Stimulated activated CD4-positive, alpha-beta T cell treated with anti-CD3 and anti-CD28 coated beads, Interleukin-1b, Interleukin-23, amount 100 ng/mL, for 4 hours (primary cell): ENCODE results near the gene DTWD2.
"Not testable (repeated sequence)": the region's sequence is repeated elsewhere in the genome, so short reads cannot be mapped to it uniquely, and the experiment has no call there.

Source experiments
- DNase-seq, 2 donors: peaks; one replicate each; pipeline ENCODE4 v3.0.0-alpha.2; 2020; ENCODE audit warnings: low read depth in 2 of 2

DTWD2 gene

GRCh38 chr5:118996098-118996497, 7.8 kb upstream of the DTWD2 start:
- no peak for DNase-seq

GRCh38 chr5:118994595-118994994, 6.2 kb upstream of the DTWD2 start:
- no peak for DNase-seq

- DNase-seq: not testable (repeated sequence)
Observed at GRCh38 chr5:118993118-118993517, 4.8 kb upstream of the DTWD2 start.

GRCh38 chr5:118992055-118992454, 3.7 kb upstream of the DTWD2 start:
- DNase-seq: not testable (repeated sequence)

- DNase-seq: no peak
Observed at GRCh38 chr5:118990582-118990981, 2.2 kb upstream of the DTWD2 start.

GRCh38 chr5:118989816-118990215, 1.5 kb upstream of the DTWD2 start:
- no peak for DNase-seq

GRCh38 chr5:118988866-118989180, 476 bp upstream of the DTWD2 start:
- DNase-seq: no peak

GRCh38 chr5:118984602-118985001, 3.7 kb downstream of the DTWD2 start:
- no peak for DNase-seq

- DNase-seq: no peak
Observed at GRCh38 chr5:118981783-118982182, 6.6 kb downstream of the DTWD2 start.

- DNase-seq: no peak
Observed at GRCh38 chr5:118980438-118980837, 7.9 kb downstream of the DTWD2 start.

GRCh38 chr5:118980017-118980416, 8.3 kb downstream of the DTWD2 start:
- DNase-seq: no peak

GRCh38 chr5:118973779-118974445, 14.4 kb downstream of the DTWD2 start:
- DNase-seq: not testable (repeated sequence)

- no peak for DNase-seq
Observed at GRCh38 chr5:118968925-118969375, 19.4 kb downstream of the DTWD2 start.

GRCh38 chr5:118968406-118968911, 19.9 kb downstream of the DTWD2 start:
- DNase-seq: no peak

GRCh38 chr5:118967059-118967508, 21.3 kb downstream of the DTWD2 start:
- no peak for DNase-seq

- no peak for DNase-seq
Observed at GRCh38 chr5:118965890-118966289, 22.5 kb downstream of the DTWD2 start.

GRCh38 chr5:118964970-118965369, 23.4 kb downstream of the DTWD2 start:
- not testable (repeated sequence) for DNase-seq

- DNase-seq: not testable (repeated sequence)
Observed at GRCh38 chr5:118964388-118964787, 24.0 kb downstream of the DTWD2 start.

- no peak for DNase-seq
Observed at GRCh38 chr5:118963169-118963568, 25.2 kb downstream of the DTWD2 start.

GRCh38 chr5:118960557-118960956, 27.8 kb downstream of the DTWD2 start:
- no peak for DNase-seq

- DNase-seq: no peak
Observed at GRCh38 chr5:118956727-118957126, 31.6 kb downstream of the DTWD2 start.

- no peak for DNase-seq
Observed at GRCh38 chr5:118953652-118954005, 34.7 kb downstream of the DTWD2 start.

- DNase-seq: no peak
Observed at GRCh38 chr5:118952992-118953651, 35.2 kb downstream of the DTWD2 start.
